IMR-90 (cell line): ENCODE measurements around the gene STIM1. TPM values are rescaled to one million over a fixed set of nuclear protein-coding genes. Genes with fewer than 3 reads are reported as not detected.
A peak's percentile ranks its signal among the peaks of the same experiment; 100 is the strongest.

Source experiments
- ATAC-seq: fragments of 200-7000 bp; cut with Tn5 transposase; 2 replicates; pipeline ENCODE4 v1.9.1; 2020; ENCODE audit warnings: low read depth, mild to moderate bottlenecking, moderate library complexity
- BruUV-seq: library from RNA; stranded (reverse); fragments of 400-500 nt; replicated peaks from 2 replicates; lab custom pipeline; 2021; lab: Mats Ljungman, UMichigan
- CTCF ChIA-PET: fragments of 300-600 bp; formaldehyde crosslinking; extraction: SDS; loops from one replicate; lab custom pipeline; 2021; ENCODE audit warnings: antibody characterized with exemption; lab: Yijun Ruan, JAX
- POLR2A ChIA-PET: fragments of 300-600 bp; sonication (Branson Sonifier 250); formaldehyde crosslinking; loops from one replicate; lab custom pipeline; 2022; ENCODE audit warnings: antibody characterized with exemption; ENCODE audit not compliant: unreplicated experiment; lab: Charles Lee
- DNase-seq: peaks from one replicate; pipeline ENCODE4 v3.0.0; 2013
- H2AFZ ChIP-seq: replicated peaks from 2 replicates; pipeline ENCODE3; 2013; ENCODE audit warnings: low read length, mild to moderate bottlenecking; ENCODE audit not compliant: poor library complexity
- H2AK5ac ChIP-seq: 2 replicates; pipeline ENCODE4 v1.6.1; 2013; ENCODE audit warnings: low read depth, low read length, inconsistent platforms
- H2AK9ac ChIP-seq: replicated peaks from 2 replicates; pipeline ENCODE3; 2013; ENCODE audit warnings: mild to moderate bottlenecking, low read depth, low read length, moderate library complexity; ENCODE audit not compliant: poor library complexity
- H2BK120ac ChIP-seq: 2 replicates; pipeline ENCODE4 v1.6.1; 2013; ENCODE audit warnings: low read depth, low read length, inconsistent platforms
- H2BK15ac ChIP-seq: 3 replicates; pipeline ENCODE4 v1.6.1; 2013; ENCODE audit warnings: low read depth, low read length, inconsistent platforms
- H2BK20ac ChIP-seq: 2 replicates; pipeline ENCODE4 v1.6.1; 2013; ENCODE audit warnings: low read depth, mild to moderate bottlenecking, inconsistent platforms, low read length, moderate library complexity
- H2BK5ac ChIP-seq: 2 replicates; pipeline ENCODE4 v1.6.1; 2013; ENCODE audit warnings: mild to moderate bottlenecking, low read depth, low read length, inconsistent platforms; ENCODE audit not compliant: poor library complexity, severe bottlenecking
- H3K14ac ChIP-seq: replicated peaks from 2 replicates; pipeline ENCODE4 v1.6.1; 2013; ENCODE audit warnings: low read depth, low read length, inconsistent platforms
- H3K18ac ChIP-seq: 2 replicates; pipeline ENCODE4 v1.6.1; 2013; ENCODE audit warnings: low read depth, low read length, control low read depth
- H3K23ac ChIP-seq: 2 replicates; pipeline ENCODE4 v1.6.1; 2013; ENCODE audit warnings: low read depth, low read length, inconsistent platforms
- H3K27ac ChIP-seq: 2 replicates; pipeline ENCODE4 v1.5.1; 2013; ENCODE audit warnings: mild to moderate bottlenecking, control low read depth, low read length; ENCODE audit not compliant: insufficient read depth
- H3K27me3 ChIP-seq: 2 replicates; pipeline ENCODE4 v1.6.1; 2013; ENCODE audit warnings: low read length; ENCODE audit not compliant: control insufficient read depth, insufficient read depth
- H3K36me3 ChIP-seq: 2 replicates; pipeline ENCODE4 v1.6.1; 2013; ENCODE audit warnings: low read length, mixed read lengths; ENCODE audit not compliant: control insufficient read depth, insufficient read depth
- H3K4ac ChIP-seq: 2 replicates; pipeline ENCODE4 v1.6.1; 2013; ENCODE audit warnings: low read depth, low read length, inconsistent platforms
- H3K4me1 ChIP-seq: 2 replicates; pipeline ENCODE4 v1.6.1; 2013; ENCODE audit warnings: low read length, mixed read lengths; ENCODE audit not compliant: control insufficient read depth, insufficient read depth
- H3K4me2 ChIP-seq: 2 replicates; pipeline ENCODE4 v1.6.1; 2013; ENCODE audit warnings: low read depth, mild to moderate bottlenecking, control low read depth, low read length, moderate library complexity
- H3K4me3 ChIP-seq: 2 replicates; pipeline ENCODE4 v1.5.1; 2013; ENCODE audit warnings: low read depth, mild to moderate bottlenecking, control low read depth, low read length, moderate library complexity; ENCODE audit not compliant: insufficient read depth
- H3K56ac ChIP-seq: 2 replicates; pipeline ENCODE4 v1.6.1; 2013; ENCODE audit warnings: low read length, inconsistent platforms; ENCODE audit not compliant: insufficient read depth; ENCODE audit errors: extremely low read depth
- H3K79me1 ChIP-seq, 2 experiments: 2 replicates each; pipeline ENCODE4 v1.6.1; 2013; ENCODE audit warnings: low read length in 2 of 2, inconsistent platforms in 1 of 2, low read depth in 1 of 2
- H3K9ac ChIP-seq: 2 replicates; pipeline ENCODE4 v1.6.1; 2013; ENCODE audit warnings: low read depth, low read length, control low read depth
- H3K9me1 ChIP-seq: 2 replicates; pipeline ENCODE4 v1.6.1; 2013; ENCODE audit warnings: low read length, inconsistent platforms; ENCODE audit not compliant: insufficient read depth
- H3K9me3 ChIP-seq: 2 replicates; pipeline ENCODE4 v1.6.1; 2013; ENCODE audit warnings: low read length; ENCODE audit not compliant: control insufficient read depth, insufficient read depth
- H4K20me1 ChIP-seq: 2 replicates; pipeline ENCODE4 v1.6.1; 2013; ENCODE audit warnings: low read length, inconsistent platforms; ENCODE audit not compliant: insufficient read depth
- H4K5ac ChIP-seq: 2 replicates; pipeline ENCODE4 v1.6.1; 2013; ENCODE audit warnings: mild to moderate bottlenecking, low read depth, low read length, control low read depth
- H4K8ac ChIP-seq, 2 experiments: 2 replicates each; pipeline ENCODE4 v1.6.1; 2013; ENCODE audit warnings: low read depth in 2 of 2, low read length in 2 of 2, control low read depth in 1 of 2, inconsistent platforms in 1 of 2
- H4K91ac ChIP-seq: 2 replicates; pipeline ENCODE4 v1.6.1; 2013; ENCODE audit warnings: low read depth, low read length, inconsistent platforms; ENCODE audit not compliant: insufficient read depth
- BHLHE40 ChIP-seq: fragments of 150-350 bp; IDR thresholded peaks from 2 replicates; pipeline ENCODE4 v1.6.1; 2016; ENCODE audit warnings: mild to moderate bottlenecking, low read depth, low read length
- FOS ChIP-seq: fragments of 150-350 bp; IDR thresholded peaks from 2 replicates; pipeline ENCODE4 v1.6.1; 2016; ENCODE audit warnings: low read depth, low read length
- MAFK ChIP-seq: IDR thresholded peaks from 2 replicates; pipeline ENCODE4 v1.6.1; 2012; ENCODE audit warnings: low read depth, low read length, improper control_type of control experiment
- MAZ ChIP-seq: IDR thresholded peaks from 2 replicates; pipeline ENCODE4 v1.6.1; 2012; ENCODE audit warnings: low read depth, mild to moderate bottlenecking, low read length, improper control_type of control experiment, moderate library complexity, borderline replicate concordance
- RFX5 ChIP-seq: IDR thresholded peaks from 2 replicates; pipeline ENCODE4 v1.8.0; 2012; ENCODE audit warnings: low read depth, mild to moderate bottlenecking, low read length, moderate library complexity
- WGBS, 2 experiments: methylation state at CpG; one replicate each; pipeline versions ENCODE4 v1.1.5 to v1.1.7; 2013; ENCODE audit warnings: missing lambda C conversion rate in 2 of 2; ENCODE audit not compliant: insufficient read length in 1 of 2; ENCODE audit errors: extremely low coverage in 2 of 2; 5-methylcytosine and 5-hydroxymethylcytosine counted together
- dilution Hi-C: fragments of 300-500 bp; cut with HindIII; formaldehyde crosslinking; loops from one replicate; pipeline ENCODE4 v1.14.3; 2018; ENCODE audit warnings: low sequenced_read_pairs; ENCODE audit not compliant: unreplicated experiment
- in situ Hi-C: fragments of 300-500 bp; cut with MboI; formaldehyde crosslinking; loops from 3 replicates; pipeline ENCODE4 v1.14.3; 2019; ENCODE audit warnings: low sequenced_read_pairs, inconsistent platforms, mixed read lengths
- intact Hi-C: fragments of 100-400 bp; cut with micrococcal nuclease; formaldehyde crosslinking; loops from 2 replicates; pipeline ENCODE4 v1.10.0; 2022
- polyA plus RNA-seq, 3 experiments: library from polyadenylated mRNA; depleted of rRNA; stranded (reverse); fragments of >200 nt; gene quantifications; 2 replicates each; pipeline ENCODE4 v1.2.3, GENCODE V29; 2012; ENCODE audit warnings: low replicate concordance in 1 of 3
- total RNA-seq: library from RNA; depleted of rRNA; stranded (reverse); fragments of >200 nt; gene quantifications from 2 replicates; pipeline ENCODE4 v1.2.3, GENCODE V29; 2012

Gene STIM1
- total and polyA plus RNA-seq, 2 of the 4 experiments (the other 2 are of a cell fraction), result 17.9 to 23.0 TPM

DNA sequence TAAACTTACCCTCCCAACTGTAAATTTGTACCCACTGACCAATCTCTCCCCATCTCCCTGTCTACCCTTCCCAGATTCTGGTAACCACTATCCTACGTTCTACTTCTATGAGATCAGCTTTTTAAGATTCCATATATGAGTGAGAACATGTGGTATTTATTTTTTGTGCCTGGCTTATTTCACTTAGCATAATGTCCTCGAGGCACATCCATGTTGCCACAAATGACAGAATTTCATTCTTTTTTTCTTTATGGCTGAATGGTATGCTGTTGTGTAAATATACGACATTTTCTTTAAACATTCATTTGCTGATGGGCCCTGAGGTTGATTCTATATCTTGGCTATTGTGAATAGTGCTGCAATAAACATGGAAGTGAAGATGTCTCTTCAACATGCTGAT, 164.4 kb downstream of the STIM1 start:
- dilution Hi-C loops, result no loop called here
- Histone ChIP-seq H4K5ac (no peak overlapping the region), H2AK9ac (no peak overlapping the region), H3K4me3 (no peak overlapping the region), H2BK120ac (no peak overlapping the region), H3K23ac (no peak overlapping the region), H2BK5ac (no peak overlapping the region), H2AK5ac (no peak overlapping the region), H3K4me1 (0 out of 2 replicates have a peak, but pooled peaks cover 3% of the 10 kb centered on the region), H3K9ac (no peak overlapping the region), H3K4me2 (peak overlapping the region; percentile 58; the same call in 1 of the 2 replicates), H3K9me1 (0 out of 2 replicates have a peak, but pooled peaks cover 3% of the 10 kb centered on the region), H3K36me3 (no peaks in the 10 kb centered on the region), H3K27me3 (no peaks in the 10 kb centered on the region), H3K27ac (no peak overlapping the region), H4K8ac (no peak overlapping the region), H4K20me1 (no peaks in the 10 kb centered on the region), H3K56ac (no peak overlapping the region), H3K14ac (no peak overlapping the region), H3K79me1 (peaks cover 3 to 6% of the 10 kb centered on the region in 2 experiments; a peak in 1 of 4 replicates), H3K18ac (no peak overlapping the region), H3K4ac (no peak overlapping the region), H4K91ac (no peak overlapping the region), H2BK15ac (no peak overlapping the region), H2AFZ (no peak overlapping the region), H3K9me3 (no peaks in the 10 kb centered on the region), H2BK20ac (no peak overlapping the region)
- ATAC-seq, result peak; percentile 89
- no CpG with 5 or more reads among the region's 3 CpGs for WGBS, 2 experiments
- in situ Hi-C loops, result no loop called here
- CTCF ChIA-PET, result no interaction called here
- no peak for TF ChIP-seq MAFK
- TF ChIP-seq FOS, result no peak
- TF ChIP-seq RFX5, result no peak
- no peak for TF ChIP-seq MAZ
- TF ChIP-seq BHLHE40, result no peak
- no TSS peak for BruUV-seq
- intact Hi-C loops, result no loop called here
- peak; percentile 25 for DNase-seq
- POLR2A ChIA-PET, result interaction anchor here (0.5 kb wide), 1 partner anchor 35 kb away, joined by 3 read pairs; no protein-coding TSS in a partner anchor
